HepG2 (cell line): Measurements from ENCODE around the gene LYST. TPM values are rescaled to one million over a fixed set of nuclear protein-coding genes. Genes with fewer than 3 reads are reported as not detected.
A peak's percentile ranks its signal among the peaks of the same experiment; 100 is the strongest.

Experiments used
- HIC2 ChIP-seq: sonication (generic); formaldehyde crosslinking; IDR thresholded peaks from 2 replicates; pipeline ENCODE4 v1.9.0; 2022; ENCODE audit warnings: low read depth, missing genetic modification reagents
- KDM4B ChIP-seq: sonication (generic); formaldehyde crosslinking; IDR thresholded peaks from 2 replicates; pipeline ENCODE4 v1.4.0; 2020; ENCODE audit warnings: missing genetic modification reagents
- MTERF4 ChIP-seq: sonication (generic); formaldehyde crosslinking; IDR thresholded peaks from 2 replicates; pipeline ENCODE4 v1.8.0; 2023; ENCODE audit warnings: mild to moderate bottlenecking, missing genetic modification reagents
- NCOA1 ChIP-seq: sonication (generic); formaldehyde crosslinking; IDR thresholded peaks from 2 replicates; pipeline ENCODE4 v1.9.0; 2021; ENCODE audit warnings: missing genetic modification reagents
- NFIC ChIP-seq: IDR thresholded peaks from 2 replicates; pipeline ENCODE4 v1.6.1; 2012; ENCODE audit warnings: mild to moderate bottlenecking, low read length, inconsistent platforms
- ONECUT2 ChIP-seq: sonication (generic); formaldehyde crosslinking; IDR thresholded peaks from 2 replicates; pipeline ENCODE4 v1.4.0; 2020; ENCODE audit warnings: missing genetic modification reagents
- PRDM10 ChIP-seq: sonication (generic); formaldehyde crosslinking; IDR thresholded peaks from 2 replicates; pipeline ENCODE4 v1.4.0; 2020; ENCODE audit warnings: low read depth, missing genetic modification reagents
- RCOR2 ChIP-seq: IDR thresholded peaks from 2 replicates; pipeline ENCODE4 v1.6.1; 2016; ENCODE audit warnings: missing biosample characterization, missing genetic modification reagents
- REPIN1 ChIP-seq: sonication (generic); formaldehyde crosslinking; IDR thresholded peaks from 2 replicates; pipeline ENCODE4 v1.8.0; 2022; ENCODE audit warnings: missing genetic modification reagents, low read depth, mild to moderate bottlenecking, borderline replicate concordance
- RFX3 ChIP-seq: IDR thresholded peaks from 2 replicates; pipeline ENCODE4 v1.6.1; 2016; ENCODE audit warnings: missing biosample characterization, missing genetic modification reagents
- SRF ChIP-seq: IDR thresholded peaks from 2 replicates; pipeline ENCODE4 v1.6.1; 2011; ENCODE audit warnings: mild to moderate bottlenecking, low read depth, low read length, moderate library complexity
- TBL1XR1 ChIP-seq: fragments of 150-350 bp; IDR thresholded peaks from 2 replicates; pipeline ENCODE4 v1.6.1; 2014; ENCODE audit warnings: borderline replicate concordance, low read length; ENCODE audit not compliant: partially characterized antibody
- YEATS2 ChIP-seq: sonication (generic); formaldehyde crosslinking; IDR thresholded peaks from 2 replicates; pipeline ENCODE4 v1.4.0; 2020; ENCODE audit warnings: missing genetic modification reagents, borderline replicate concordance
- ZBTB10 ChIP-seq: sonication (generic); formaldehyde crosslinking; IDR thresholded peaks from 2 replicates; pipeline ENCODE4 v1.4.0; 2020; ENCODE audit warnings: missing genetic modification reagents, borderline replicate concordance
- ZNF24 ChIP-seq: fragments of 450-650 bp; IDR thresholded peaks from 2 replicates; pipeline ENCODE4 v1.6.1; 2017; ENCODE audit warnings: antibody characterized with exemption, mild to moderate bottlenecking
- ZNF280B ChIP-seq: sonication (generic); formaldehyde crosslinking; IDR thresholded peaks from 2 replicates; pipeline ENCODE4 v1.5.0; 2020; ENCODE audit warnings: missing genetic modification reagents, mild to moderate bottlenecking, borderline replicate concordance
- ZNF326 ChIP-seq: sonication (generic); formaldehyde crosslinking; IDR thresholded peaks from 2 replicates; pipeline ENCODE4 v1.4.0; 2020; ENCODE audit warnings: missing genetic modification reagents, borderline replicate concordance
- ZNF589 ChIP-seq: sonication (generic); formaldehyde crosslinking; conservative IDR thresholded peaks from 2 replicates; pipeline ENCODE4 v1.8.0; 2022; ENCODE audit warnings: mild to moderate bottlenecking, moderate library complexity, missing genetic modification reagents
- polyA plus RNA-seq, 8 experiments: library from polyadenylated mRNA; depleted of rRNA in 3 of 8; stranded (reverse) in 7 of 8; unstranded in 1 of 8; fragments of >200 nt; fragmentation: Illumina TruSeq in 4 of 8; extraction: Trizol in 4 of 8; gene quantifications; 2 replicates each; pipeline versions ENCODE4 v1.2.1 to v1.2.3, GENCODE V29; 2011 to 2016; ENCODE audit warnings: low read depth in 4 of 8, missing spikeins in 1 of 8, mixed read lengths in 1 of 8; ENCODE audit not compliant: insufficient read depth in 1 of 8
- total RNA-seq, 5 experiments: library from RNA; depleted of rRNA; stranded (reverse); fragments of >200 nt; fragmentation: Illumina TruSeq; extraction: Trizol; gene quantifications; 2 replicates each; pipeline ENCODE4 v1.2.3, GENCODE V29; 2016; ENCODE audit warnings: low read depth in 1 of 5

The LYST gene
- total and polyA plus RNA-seq, 2 of the 13 experiments (the other 11 are each of a cell fraction or from before 2014, with no cell fraction given): 0.91 to 2.5 TPM

GRCh38 chr1:235651170-235651806 lies 215.4 kb downstream of the LYST start (continued):
- TF ChIP-seq ZNF589 (CRISPR knock-in tag): no peak
- peak; percentile 6; the same call in 1 of the 2 replicates for TF ChIP-seq NFIC
- TF ChIP-seq ZNF280B (CRISPR knock-in tag): no peak
- 0 out of 2 replicates have a peak, but pooled peaks have one; percentile 65 for TF ChIP-seq KDM4B (CRISPR knock-in tag)
- TF ChIP-seq RCOR2 (CRISPR knock-in tag): peak; percentile 6; the same call in 1 of the 2 replicates
- TF ChIP-seq ZNF24: no peak
- TF ChIP-seq ONECUT2 (CRISPR knock-in tag): peak; percentile 92; the same call in 1 of the 2 replicates
- TF ChIP-seq PRDM10: 0 out of 2 replicates have a peak, but pooled peaks have one; percentile 7
- peak; percentile 4; the same call in 1 of the 2 replicates for TF ChIP-seq REPIN1 (CRISPR knock-in tag)
- peak; percentile 37; the same call in 1 of the 2 replicates for TF ChIP-seq MTERF4 (CRISPR knock-in tag)
- TF ChIP-seq SRF: peak; percentile 87
- TF ChIP-seq ZNF326 (CRISPR knock-in tag): no peak
- TF ChIP-seq NCOA1 (CRISPR knock-in tag): 0 out of 2 replicates have a peak, but pooled peaks have one; percentile 17
- no peak for TF ChIP-seq HIC2
- peak; percentile 45 for TF ChIP-seq TBL1XR1
- TF ChIP-seq RFX3: no peak
- no peak for TF ChIP-seq YEATS2
- TF ChIP-seq ZBTB10 (CRISPR knock-in tag): peak; percentile 15; the same call in 1 of the 2 replicates
